ENCODE results near the gene MAN1C1. TPM values are rescaled to one million over a fixed set of nuclear protein-coding genes. Genes with fewer than 3 reads are reported as not detected.

The MAN1C1 gene
- total RNA-seq = 6.3 TPM

DNA sequence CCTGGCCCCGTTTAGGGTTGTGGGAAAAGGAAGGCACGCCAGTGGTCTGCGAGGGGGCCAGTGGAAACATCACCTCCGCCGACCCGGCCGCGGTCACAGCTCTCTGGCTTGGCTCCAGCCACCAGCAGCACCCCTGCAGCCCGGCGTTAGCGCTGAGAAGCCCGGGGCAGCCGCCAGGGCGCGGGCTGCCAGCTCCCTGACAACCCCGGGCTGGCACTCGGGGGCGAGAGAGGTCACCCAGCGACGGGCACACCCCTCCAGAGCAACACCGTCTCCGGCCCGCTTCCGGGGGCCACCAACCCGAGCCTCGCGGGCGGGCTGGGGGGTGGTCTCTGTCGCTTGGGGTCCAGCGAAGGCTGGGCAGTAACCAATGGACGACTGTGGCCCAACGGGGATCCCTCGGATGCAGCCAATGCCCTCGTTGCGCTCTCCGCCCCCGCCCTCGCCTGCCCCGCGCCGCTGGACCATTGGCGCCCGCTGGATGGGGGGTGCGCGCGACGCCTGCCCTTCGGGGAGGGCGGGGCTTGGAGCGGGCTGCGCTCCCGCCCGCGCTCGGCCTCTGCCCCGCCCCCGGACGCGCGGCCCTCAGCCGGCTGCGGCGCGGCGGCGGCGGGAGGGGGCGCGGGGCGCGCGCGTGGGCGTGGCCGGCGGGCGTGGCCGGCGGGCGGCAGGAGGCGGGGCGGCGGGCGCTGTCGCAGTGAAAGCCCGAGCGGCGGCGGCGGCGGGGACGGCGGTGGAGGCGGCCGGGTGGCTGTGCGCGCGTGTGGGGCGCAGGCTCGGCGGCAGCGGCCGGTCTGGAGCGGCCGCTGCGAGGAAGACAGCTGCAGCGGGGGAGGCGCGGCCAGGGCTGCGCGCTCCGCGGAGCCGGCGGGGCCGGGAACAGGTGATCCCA lies at the start of gene MAN1C1:
MAN1C1 (plus strand) TSS at position 697 of the 892 bp plus-strand sequence. CDS start 1,007 bp downstream, outside the sequence.
- Histone ChIP-seq H3K4me1 (ENCODE audit: control insufficient read depth in 3 of 3, insufficient read depth in 3 of 3, low read length in 3 of 3) (peaks cover 35 to 40% (median 39%) of the 10 kb centered on the region in 3 donors), H3K27me3 (ENCODE audit: control insufficient read depth in 3 of 3, insufficient read depth in 3 of 3, low read length in 3 of 3) (no peaks in the 10 kb centered on the region), H3K9me3 (ENCODE audit: control insufficient read depth in 3 of 3, low read length in 3 of 3) (no peaks in the 10 kb centered on the region), H3K9ac (ENCODE audit: low read depth in 1 of 3, low read length in 3 of 3) (peak within 1 kb of the TSS; percentile 65 to 85 (median 73)), H3K4me3 (ENCODE audit: low read length in 3 of 3) (peak within 1 kb of the TSS; percentile 71 to 78 (median 74)), H3K36me3 (ENCODE audit: control insufficient read depth in 3 of 3, insufficient read depth in 3 of 3, low read length in 3 of 3) (no peaks in the 10 kb centered on the region), H3K27ac (ENCODE audit: low read depth, low read length) (peak within 1 kb of the TSS; percentile 70)

DNA sequence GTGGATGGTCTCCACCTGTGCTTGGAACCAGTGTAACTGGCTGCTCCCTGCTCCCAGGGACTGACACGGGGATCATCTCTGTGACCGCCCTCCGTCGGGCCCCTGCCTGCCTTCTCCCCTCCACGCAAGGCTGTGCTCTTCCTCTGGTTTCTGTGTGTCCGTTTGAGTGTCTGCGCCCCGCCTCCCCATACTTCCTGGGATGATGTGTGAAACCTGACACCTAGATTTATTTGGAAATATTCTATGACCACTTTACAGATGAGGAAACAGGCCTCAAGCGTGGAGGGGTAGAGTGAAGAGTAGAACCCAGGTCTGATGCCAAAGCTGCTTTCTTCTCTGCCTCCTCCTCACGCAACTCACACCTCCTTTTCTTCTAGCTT lies 48.9 kb upstream of the MAN1C1 start:
- Histone ChIP-seq H3K27ac (ENCODE audit: low read depth, low read length) (peak overlapping the region; percentile 87), H3K9me3 (ENCODE audit: control insufficient read depth in 3 of 3, low read length in 3 of 3) (no peaks in the 10 kb centered on the region), H3K4me1 (ENCODE audit: control insufficient read depth in 3 of 3, insufficient read depth in 3 of 3, low read length in 3 of 3) (peaks cover 44 to 63% (median 61%) of the 10 kb centered on the region in 3 donors), H3K4me3 (ENCODE audit: low read length in 3 of 3) (peak overlapping the region in 1 of 3 donors; percentile 52), H3K27me3 (ENCODE audit: control insufficient read depth in 3 of 3, insufficient read depth in 3 of 3, low read length in 3 of 3) (no peaks in the 10 kb centered on the region), H3K36me3 (ENCODE audit: control insufficient read depth in 3 of 3, insufficient read depth in 3 of 3, low read length in 3 of 3) (peaks cover 19 to 23% (median 22%) of the 10 kb centered on the region in 3 donors), H3K9ac (ENCODE audit: low read depth in 1 of 3, low read length in 3 of 3) (peak overlapping the region in 2 of 3 donors; percentile 52 to 88)

DNA sequence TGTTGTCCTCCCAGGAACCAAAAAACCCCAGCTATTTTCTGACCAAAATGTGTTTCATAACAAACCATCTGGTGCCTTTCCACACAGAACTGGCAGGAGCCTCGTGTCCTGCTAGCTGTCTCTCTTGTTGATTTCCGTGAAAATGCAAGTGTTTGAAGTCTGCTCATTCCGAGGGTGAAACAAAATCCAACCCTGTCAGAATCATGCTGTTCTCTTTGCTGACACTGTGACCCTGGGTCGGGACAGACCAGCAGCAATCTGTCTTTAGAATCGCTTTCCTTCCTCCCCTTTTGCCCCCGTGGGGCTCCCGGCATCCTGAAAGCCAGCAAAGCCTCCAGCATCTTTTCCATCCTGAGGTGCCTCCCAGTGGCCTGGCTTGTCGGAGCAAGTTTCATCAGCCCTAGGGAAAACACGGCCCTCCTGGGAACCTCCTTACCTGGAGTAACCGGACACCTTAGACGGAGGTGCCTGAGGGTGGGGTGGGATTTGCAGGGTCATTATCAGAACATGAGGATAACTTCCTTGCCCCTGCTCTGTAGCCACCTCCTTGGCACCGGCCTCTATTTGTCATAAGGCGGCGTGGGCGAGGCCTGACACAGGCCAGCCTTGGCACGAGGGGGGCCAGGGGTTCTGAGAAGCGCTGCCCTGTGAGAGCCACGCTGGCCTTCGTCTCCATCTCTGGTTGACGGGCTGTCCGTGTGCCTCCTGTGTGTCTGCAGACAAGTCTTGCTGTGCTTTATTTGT lies 48.3 kb upstream of the MAN1C1 start:
- peak overlapping the region in 1 of 3 donors; percentile 3 for H3K4me3 ChIP-seq (ENCODE audit: low read length in 3 of 3)
- H3K27me3 ChIP-seq (ENCODE audit: control insufficient read depth in 3 of 3, insufficient read depth in 3 of 3, low read length in 3 of 3) = no peaks in the 10 kb centered on the region
- peak overlapping the region in 2 of 3 donors; percentile 38 to 88 for H3K9ac ChIP-seq (ENCODE audit: low read depth in 1 of 3, low read length in 3 of 3)
- H3K9me3 ChIP-seq (ENCODE audit: control insufficient read depth in 3 of 3, low read length in 3 of 3) = no peaks in the 10 kb centered on the region
- peaks cover 15 to 18% (median 18%) of the 10 kb centered on the region in 3 donors for H3K36me3 ChIP-seq (ENCODE audit: control insufficient read depth in 3 of 3, insufficient read depth in 3 of 3, low read length in 3 of 3)
- peak overlapping the region; percentile 87 for H3K27ac ChIP-seq (ENCODE audit: low read depth, low read length)
- H3K4me1 ChIP-seq (ENCODE audit: control insufficient read depth in 3 of 3, insufficient read depth in 3 of 3, low read length in 3 of 3) = peaks cover 44 to 66% (median 64%) of the 10 kb centered on the region in 3 donors

DNA sequence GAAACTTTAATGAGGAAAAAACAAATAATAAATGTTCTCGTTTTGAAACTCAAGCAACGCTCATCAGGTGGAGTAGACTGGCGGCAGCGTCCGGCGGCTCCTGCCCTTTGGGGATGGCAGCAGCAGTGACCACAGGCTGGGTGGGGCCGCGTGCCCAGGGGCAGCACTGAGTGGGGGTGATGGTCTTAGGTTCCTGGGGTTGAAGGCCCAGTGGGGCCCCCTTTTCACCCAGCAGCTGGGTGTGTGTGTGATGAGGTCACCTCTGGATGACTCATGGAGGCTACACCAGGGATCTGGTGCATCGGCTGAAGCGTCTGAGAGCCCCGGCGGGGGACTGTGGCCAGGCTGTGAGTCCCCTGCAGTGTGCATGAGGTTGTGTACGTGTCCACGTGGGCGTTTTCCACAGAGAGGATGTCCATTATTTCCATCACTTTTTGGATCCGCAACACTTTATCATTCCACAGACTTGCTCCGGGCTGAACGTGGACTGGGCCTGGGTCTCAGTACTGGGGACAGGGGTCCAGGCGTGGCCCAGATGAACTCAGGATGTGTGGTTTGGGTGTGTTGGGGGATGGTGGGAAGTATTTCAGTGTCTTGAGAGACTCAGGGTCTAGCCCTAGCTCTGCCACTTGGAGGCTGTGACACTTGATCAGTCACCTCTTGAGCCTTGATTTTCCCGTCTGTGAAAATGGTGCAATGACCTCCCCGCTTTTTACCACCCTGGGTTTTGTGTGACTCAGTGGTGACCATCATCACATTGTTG lies 47.6 kb upstream of the MAN1C1 start:
- peaks cover 48 to 72% (median 72%) of the 10 kb centered on the region in 3 donors for H3K4me1 ChIP-seq (ENCODE audit: control insufficient read depth in 3 of 3, insufficient read depth in 3 of 3, low read length in 3 of 3)
- H3K4me3 ChIP-seq (ENCODE audit: low read length in 3 of 3) = no peak overlapping the region
- peak overlapping the region; percentile 74 for H3K27ac ChIP-seq (ENCODE audit: low read depth, low read length)
- H3K27me3 ChIP-seq (ENCODE audit: control insufficient read depth in 3 of 3, insufficient read depth in 3 of 3, low read length in 3 of 3) = no peaks in the 10 kb centered on the region
- peak overlapping the region in 2 of 3 donors; percentile 38 to 88 for H3K9ac ChIP-seq (ENCODE audit: low read depth in 1 of 3, low read length in 3 of 3)
- H3K9me3 ChIP-seq (ENCODE audit: control insufficient read depth in 3 of 3, low read length in 3 of 3) = no peaks in the 10 kb centered on the region
- peaks cover 10 to 15% (median 10%) of the 10 kb centered on the region in 3 donors for H3K36me3 ChIP-seq (ENCODE audit: control insufficient read depth in 3 of 3, insufficient read depth in 3 of 3, low read length in 3 of 3)

DNA sequence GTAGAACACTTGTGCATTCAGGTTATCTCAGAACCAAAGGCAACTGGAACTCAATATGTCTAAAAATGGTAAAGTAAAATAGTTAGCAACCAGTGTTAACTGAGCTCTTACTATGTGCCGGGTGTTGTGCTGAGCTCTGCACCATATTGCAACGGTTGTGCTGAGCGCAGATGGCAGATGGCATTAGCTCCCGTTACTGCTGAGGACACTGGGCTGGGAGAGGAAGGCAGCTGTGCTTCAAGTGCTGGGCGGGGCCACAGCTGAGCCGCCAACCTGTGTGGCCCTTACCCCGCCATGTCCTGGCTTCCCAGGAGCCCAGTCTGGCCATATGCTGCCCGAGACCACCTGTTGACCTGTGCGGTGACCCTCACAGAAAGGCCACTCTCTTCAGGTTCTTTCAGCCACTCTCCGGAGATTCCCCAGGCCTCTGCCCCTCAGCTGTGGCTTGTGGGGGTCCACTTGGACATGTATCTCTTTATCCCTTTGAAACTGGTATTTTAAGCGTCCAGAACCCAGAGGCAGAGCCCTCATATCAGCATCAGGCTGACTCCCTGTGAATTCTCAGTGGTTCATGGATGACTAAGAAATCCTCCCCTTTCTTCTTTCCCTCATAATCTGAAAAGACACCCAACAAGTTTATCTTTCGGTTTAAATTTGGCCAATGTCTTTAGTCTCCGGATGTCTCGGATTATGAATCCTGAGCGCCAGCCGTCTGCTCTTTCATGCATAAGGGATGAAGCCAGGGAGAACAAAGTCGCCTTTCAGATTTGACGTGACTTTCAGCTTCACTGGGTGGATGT lies 46.8 kb upstream of the MAN1C1 start:
- Histone ChIP-seq H3K36me3 (ENCODE audit: control insufficient read depth in 3 of 3, insufficient read depth in 3 of 3, low read length in 3 of 3) (peaks cover 4 to 8% (median 4%) of the 10 kb centered on the region in 3 donors), H3K27ac (ENCODE audit: low read depth, low read length) (no peak overlapping the region), H3K9ac (ENCODE audit: low read depth in 1 of 3, low read length in 3 of 3) (peak overlapping the region in 1 of 3 donors; percentile 33), H3K4me3 (ENCODE audit: low read length in 3 of 3) (no peak overlapping the region), H3K27me3 (ENCODE audit: control insufficient read depth in 3 of 3, insufficient read depth in 3 of 3, low read length in 3 of 3) (no peaks in the 10 kb centered on the region), H3K9me3 (ENCODE audit: control insufficient read depth in 3 of 3, low read length in 3 of 3) (no peaks in the 10 kb centered on the region), H3K4me1 (ENCODE audit: control insufficient read depth in 3 of 3, insufficient read depth in 3 of 3, low read length in 3 of 3) (peaks cover 48 to 72% (median 70%) of the 10 kb centered on the region in 3 donors)

DNA sequence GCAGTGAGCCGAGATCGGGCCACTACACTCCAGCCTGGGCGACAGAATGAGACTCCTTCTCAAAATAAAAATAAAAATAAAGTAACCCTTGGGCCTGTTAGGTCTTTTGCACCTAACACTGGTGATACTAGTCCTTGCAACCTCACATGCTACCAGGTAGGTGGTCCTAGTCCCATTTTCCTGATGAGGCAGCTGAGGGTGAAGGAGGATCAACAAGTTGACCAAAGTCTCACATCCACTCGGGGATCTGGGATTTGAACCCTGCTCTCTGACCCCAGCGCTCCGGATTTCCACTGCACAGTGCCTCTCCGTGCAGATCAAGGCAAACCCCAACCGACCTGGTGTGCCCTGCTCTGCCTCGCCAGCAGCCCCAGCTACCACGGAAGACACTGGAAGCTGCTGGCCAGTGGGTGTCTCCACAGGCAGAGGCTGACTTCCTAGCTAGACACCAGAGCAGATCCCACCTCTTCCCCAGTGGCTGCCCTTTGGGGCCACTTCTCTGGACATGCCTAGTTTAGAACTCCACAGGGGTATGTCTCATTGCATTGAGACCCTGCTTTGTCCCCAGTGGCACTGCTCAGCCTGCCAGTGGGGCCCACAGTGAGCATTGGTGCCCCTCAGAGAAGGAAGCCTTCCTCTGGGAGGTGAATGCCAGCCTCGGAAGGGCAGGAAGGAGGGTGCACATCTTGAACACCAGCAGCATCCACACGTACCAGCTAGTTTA lies 45.6 kb upstream of the MAN1C1 start:
- Histone ChIP-seq H3K27me3 (ENCODE audit: control insufficient read depth in 3 of 3, insufficient read depth in 3 of 3, low read length in 3 of 3) (no peaks in the 10 kb centered on the region), H3K36me3 (ENCODE audit: control insufficient read depth in 3 of 3, insufficient read depth in 3 of 3, low read length in 3 of 3) (no peaks in the 10 kb centered on the region), H3K4me1 (ENCODE audit: control insufficient read depth in 3 of 3, insufficient read depth in 3 of 3, low read length in 3 of 3) (peaks cover 43 to 60% (median 59%) of the 10 kb centered on the region in 3 donors), H3K4me3 (ENCODE audit: low read length in 3 of 3) (no peak overlapping the region), H3K27ac (ENCODE audit: low read depth, low read length) (no peak overlapping the region), H3K9ac (ENCODE audit: low read depth in 1 of 3, low read length in 3 of 3) (no peak overlapping the region), H3K9me3 (ENCODE audit: control insufficient read depth in 3 of 3, low read length in 3 of 3) (no peaks in the 10 kb centered on the region)

DNA sequence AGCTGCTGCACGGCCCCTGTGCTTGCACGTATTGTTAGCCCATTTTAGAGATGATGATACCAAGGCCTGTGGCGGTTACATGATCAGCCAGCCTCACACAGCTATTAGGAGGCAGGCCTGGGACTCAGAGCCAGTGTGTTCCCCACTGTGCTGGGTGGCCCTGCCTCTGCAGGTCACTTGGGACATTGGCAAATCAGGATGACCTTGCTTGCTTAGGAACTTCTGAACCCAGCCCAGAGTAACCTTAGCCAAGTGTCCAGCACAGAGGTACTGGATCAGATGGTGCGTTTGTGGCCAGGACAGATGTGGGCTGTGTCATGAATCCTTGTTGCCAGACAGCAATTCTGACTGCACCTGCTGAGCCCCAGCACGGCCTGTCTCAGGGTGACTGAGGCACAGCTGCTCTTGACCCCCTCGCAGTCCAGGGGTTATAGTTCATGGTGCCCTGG lies 45.0 kb upstream of the MAN1C1 start:
- H3K4me3 ChIP-seq (ENCODE audit: low read length in 3 of 3) = no peak overlapping the region
- no peak overlapping the region for H3K27ac ChIP-seq (ENCODE audit: low read depth, low read length)
- peaks cover 38 to 55% (median 54%) of the 10 kb centered on the region in 3 donors for H3K4me1 ChIP-seq (ENCODE audit: control insufficient read depth in 3 of 3, insufficient read depth in 3 of 3, low read length in 3 of 3)
- H3K9me3 ChIP-seq (ENCODE audit: control insufficient read depth in 3 of 3, low read length in 3 of 3) = no peaks in the 10 kb centered on the region
- H3K9ac ChIP-seq (ENCODE audit: low read depth in 1 of 3, low read length in 3 of 3) = peak overlapping the region in 2 of 3 donors; percentile 2 to 16
- no peaks in the 10 kb centered on the region for H3K36me3 ChIP-seq (ENCODE audit: control insufficient read depth in 3 of 3, insufficient read depth in 3 of 3, low read length in 3 of 3)
- H3K27me3 ChIP-seq (ENCODE audit: control insufficient read depth in 3 of 3, insufficient read depth in 3 of 3, low read length in 3 of 3) = no peaks in the 10 kb centered on the region

DNA sequence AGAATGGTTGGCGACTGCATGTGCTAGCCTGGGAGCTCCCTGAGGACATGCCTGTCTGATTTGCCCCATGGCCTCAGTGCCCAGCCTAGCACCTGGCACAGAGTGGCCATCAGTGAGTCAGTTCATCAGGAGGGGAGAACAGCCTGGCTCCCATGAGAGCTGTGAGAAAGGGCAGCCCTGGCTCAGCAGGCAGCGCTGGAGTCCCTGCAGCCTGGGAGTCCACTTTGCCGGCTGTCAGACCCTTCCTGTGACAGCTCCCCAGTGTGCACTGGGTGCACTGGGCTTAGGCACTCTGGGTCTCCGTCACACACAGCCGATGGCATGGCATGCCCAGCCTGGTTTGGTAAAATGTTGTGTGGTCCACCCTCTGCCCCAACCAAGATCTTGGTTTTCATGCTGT lies 44.5 kb upstream of the MAN1C1 start:
- Histone ChIP-seq H3K9ac (ENCODE audit: low read depth in 1 of 3, low read length in 3 of 3) (peak overlapping the region in 1 of 3 donors; percentile 16), H3K9me3 (ENCODE audit: control insufficient read depth in 3 of 3, low read length in 3 of 3) (no peaks in the 10 kb centered on the region), H3K4me1 (ENCODE audit: control insufficient read depth in 3 of 3, insufficient read depth in 3 of 3, low read length in 3 of 3) (peaks cover 33 to 50% (median 49%) of the 10 kb centered on the region in 3 donors)

More for the DNA sequence above, 44.5 kb upstream of the MAN1C1 start:
- no peak overlapping the region for H3K4me3 ChIP-seq (ENCODE audit: low read length in 3 of 3)
- H3K27me3 ChIP-seq (ENCODE audit: control insufficient read depth in 3 of 3, insufficient read depth in 3 of 3, low read length in 3 of 3) = no peaks in the 10 kb centered on the region
- no peak overlapping the region for H3K27ac ChIP-seq (ENCODE audit: low read depth, low read length)
- no peaks in the 10 kb centered on the region for H3K36me3 ChIP-seq (ENCODE audit: control insufficient read depth in 3 of 3, insufficient read depth in 3 of 3, low read length in 3 of 3)
